22Rv1 (cell line): ENCODE results near the gene ACSF2.

ENCODE experiments used
- ZFX ChIP-seq: fragments of 450-650 bp; IDR thresholded peaks from 2 replicates; pipeline ENCODE4 v1.6.1; 2017; ENCODE audit warnings: antibody characterized with exemption, borderline replicate concordance
- TF ChIP-seq, protein P1 (sequence below): fragments of 450-650 bp; IDR thresholded peaks from 2 replicates; pipeline ENCODE4 v1.5.1; 2017; ENCODE audit warnings: mild to moderate bottlenecking

DNA sequence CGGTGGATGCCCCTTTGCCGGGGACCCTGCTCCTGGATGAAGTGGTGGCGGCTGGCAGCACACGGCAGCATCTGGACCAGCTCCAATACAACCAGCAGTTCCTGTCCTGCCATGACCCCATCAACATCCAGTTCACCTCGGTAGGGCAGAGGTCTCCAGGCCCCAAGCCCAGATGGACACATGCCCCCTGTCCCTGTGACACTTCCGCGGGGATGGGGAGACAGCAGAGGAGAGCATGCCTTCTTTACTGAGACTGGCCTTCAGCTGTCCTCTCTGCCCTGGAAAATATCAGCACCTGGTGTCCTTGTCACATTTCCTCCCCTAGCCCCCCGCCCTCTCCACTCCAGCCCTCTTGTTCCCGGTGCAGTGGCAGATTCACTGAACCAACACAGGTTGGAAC lies 36.4 kb downstream of the ACSF2 start:
- TF ChIP-seq, protein P1, sequence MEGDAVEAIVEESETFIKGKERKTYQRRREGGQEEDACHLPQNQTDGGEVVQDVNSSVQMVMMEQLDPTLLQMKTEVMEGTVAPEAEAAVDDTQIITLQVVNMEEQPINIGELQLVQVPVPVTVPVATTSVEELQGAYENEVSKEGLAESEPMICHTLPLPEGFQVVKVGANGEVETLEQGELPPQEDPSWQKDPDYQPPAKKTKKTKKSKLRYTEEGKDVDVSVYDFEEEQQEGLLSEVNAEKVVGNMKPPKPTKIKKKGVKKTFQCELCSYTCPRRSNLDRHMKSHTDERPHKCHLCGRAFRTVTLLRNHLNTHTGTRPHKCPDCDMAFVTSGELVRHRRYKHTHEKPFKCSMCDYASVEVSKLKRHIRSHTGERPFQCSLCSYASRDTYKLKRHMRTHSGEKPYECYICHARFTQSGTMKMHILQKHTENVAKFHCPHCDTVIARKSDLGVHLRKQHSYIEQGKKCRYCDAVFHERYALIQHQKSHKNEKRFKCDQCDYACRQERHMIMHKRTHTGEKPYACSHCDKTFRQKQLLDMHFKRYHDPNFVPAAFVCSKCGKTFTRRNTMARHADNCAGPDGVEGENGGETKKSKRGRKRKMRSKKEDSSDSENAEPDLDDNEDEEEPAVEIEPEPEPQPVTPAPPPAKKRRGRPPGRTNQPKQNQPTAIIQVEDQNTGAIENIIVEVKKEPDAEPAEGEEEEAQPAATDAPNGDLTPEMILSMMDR = no peak
- TF ChIP-seq ZFX = no peak
